ENCODE data around the gene MIOX.

The MIOX gene

GRCh38 chr22:50486561-50487289 is at the start of gene MIOX:
Gene MIOX, plus strand, starts transcription at chr22:50486859. Its CDS starts 39 bp downstream, at chr22:50486898.
- no peak for DNase-seq (ENCODE audit: low read depth)

DNA sequence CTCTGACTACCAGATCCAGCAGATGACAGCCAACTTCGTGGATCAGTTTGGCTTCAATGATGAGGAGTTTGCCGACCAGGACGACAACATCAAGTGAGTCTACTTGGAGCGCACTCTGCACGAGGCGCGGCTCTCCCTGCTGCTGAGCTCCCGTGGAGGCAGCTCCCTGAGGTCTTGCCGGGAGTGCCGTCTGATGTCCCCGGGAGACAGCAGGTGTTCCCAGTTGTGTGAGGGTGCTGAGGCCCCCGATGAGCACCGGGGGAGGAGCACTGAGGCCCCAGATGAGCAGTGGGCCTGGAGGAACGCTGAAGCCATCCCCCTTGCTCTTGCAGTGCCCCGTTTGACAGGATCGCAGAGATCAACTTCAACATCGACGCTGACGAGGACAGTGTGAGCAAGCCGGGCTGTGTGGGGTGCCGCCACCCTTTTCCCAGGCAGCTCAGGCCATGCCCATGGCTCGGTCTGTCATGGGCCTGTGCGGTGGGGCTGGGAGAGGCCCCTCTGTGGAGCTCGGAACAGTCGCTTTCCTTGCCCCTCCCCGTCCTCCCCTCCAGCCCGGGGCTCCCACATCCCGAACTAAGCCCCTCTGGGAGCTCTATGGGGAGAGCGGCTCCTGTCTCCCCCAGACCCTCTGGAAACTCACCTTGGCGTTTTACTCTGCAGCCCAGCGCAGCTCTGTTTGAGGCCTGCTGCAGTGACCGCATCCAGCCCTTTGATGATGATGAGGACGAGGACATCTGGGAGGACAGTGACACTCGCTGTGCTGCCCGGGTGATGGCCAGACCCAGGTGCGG is 49.0 kb upstream of the MIOX start:
- no peak for DNase-seq (ENCODE audit: low read depth)

GRCh38 chr22:50438305-50439275 is 48.1 kb upstream of the MIOX start:
- DNase-seq (ENCODE audit: low read depth) = no peak

DNA sequence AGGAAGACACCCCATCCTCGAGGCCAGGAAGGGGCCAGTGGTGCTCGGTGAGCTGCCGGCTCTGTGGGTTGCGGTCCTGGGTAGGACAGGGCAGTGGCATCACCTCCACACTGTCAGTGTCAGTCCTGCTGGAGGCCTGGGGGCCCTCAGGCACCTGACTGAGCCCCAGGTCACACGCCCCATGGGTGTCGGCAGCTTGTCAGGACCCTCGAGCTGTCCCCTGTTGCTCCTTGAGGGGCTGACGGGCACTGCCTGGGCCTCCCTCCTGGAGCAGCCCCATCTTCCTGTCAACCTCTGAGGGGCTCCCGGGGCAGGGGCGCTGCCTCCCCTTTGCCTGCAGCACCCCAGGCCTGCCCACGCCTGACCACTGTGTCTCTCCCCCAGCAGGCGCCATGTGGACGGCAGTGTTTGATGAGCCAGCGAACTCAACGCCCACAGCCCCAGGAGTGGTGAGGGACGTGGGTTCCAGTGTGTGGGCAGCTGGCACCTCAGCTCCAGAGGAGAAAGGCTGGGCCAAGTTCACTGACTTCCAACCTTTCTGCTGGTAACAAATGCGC is 47.3 kb upstream of the MIOX start:
- no peak for DNase-seq (ENCODE audit: low read depth)

DNA sequence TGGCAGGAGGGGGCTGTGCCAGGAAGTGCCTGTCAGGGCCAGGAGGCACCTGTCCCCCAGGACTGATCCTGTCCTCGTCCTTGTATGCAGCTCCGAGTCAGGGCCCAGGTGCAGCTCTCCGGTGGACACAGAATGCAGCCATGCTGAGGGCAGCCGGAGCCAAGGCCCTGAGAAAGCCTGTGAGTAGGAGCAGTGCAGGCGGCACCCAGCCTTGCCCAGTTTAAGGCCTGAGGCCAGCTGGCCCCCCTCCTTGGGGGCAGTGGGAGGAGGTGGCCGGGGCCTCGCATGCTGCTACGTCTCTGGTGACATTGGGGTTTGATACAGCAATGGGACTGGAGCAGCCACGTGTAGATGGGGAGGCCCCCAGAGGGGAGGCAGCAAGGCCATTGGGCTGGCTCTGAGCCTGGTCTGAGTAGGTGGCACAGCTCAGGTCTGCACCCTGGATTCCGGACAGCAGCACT is 46.8 kb upstream of the MIOX start:
- no peak for DNase-seq (ENCODE audit: low read depth)

- DNase-seq (ENCODE audit: low read depth) = no peak
Observed at GRCh38 chr22:50440544-50441249, 46.0 kb upstream of the MIOX start.

DNA sequence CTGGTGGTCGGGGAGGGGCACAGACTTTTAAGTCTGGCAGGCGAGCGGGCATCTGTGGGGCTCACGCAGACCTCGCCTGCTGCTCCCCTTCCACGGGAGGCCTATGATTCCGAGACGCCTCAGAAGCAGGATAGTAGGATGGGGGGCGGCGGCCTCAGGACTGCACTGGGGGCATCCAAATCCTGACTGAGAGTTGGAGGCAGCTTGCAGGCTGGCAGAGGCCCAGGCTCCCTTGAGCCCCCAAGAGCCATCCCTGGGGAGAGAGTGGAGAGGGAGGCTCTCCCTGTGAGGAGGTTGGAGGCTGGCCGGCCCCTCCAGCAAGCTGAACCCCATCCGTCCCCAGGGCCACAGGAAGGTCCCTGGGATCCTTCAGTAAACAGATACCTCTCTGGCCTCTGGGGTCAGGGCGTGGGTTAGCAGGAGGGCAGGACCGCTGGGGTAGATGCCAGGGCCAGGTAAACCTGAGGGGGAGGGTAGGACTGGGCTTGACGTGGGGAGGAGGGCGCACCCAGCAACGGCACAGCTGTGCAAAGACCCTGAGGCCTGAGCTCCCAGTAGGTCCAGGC is 45.1 kb upstream of the MIOX start:
- no peak for DNase-seq (ENCODE audit: low read depth)

DNA sequence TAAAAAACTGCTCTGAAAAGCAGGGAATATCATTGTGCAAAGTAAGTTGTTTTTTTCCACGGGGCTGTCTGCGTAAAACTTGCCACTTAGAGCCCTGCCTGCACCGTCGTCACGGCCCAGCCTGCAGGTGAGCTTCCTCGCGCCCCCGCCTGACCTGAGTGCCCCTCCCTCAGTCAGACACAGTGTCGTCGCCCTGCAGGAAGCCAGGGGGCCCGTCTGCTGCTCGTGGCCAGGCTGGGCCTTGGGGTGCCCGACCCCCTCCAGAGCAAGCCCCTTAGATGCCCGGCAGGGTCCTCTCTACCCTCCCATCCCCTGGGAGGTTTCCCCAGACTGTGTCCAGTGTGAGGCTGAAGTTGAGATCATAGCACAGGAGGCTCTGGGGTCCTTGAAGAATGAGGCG is 43.5 kb upstream of the MIOX start:
- no peak for DNase-seq (ENCODE audit: low read depth)

- DNase-seq (ENCODE audit: low read depth) = no peak
Observed at GRCh38 chr22:50443801-50444625, 42.6 kb upstream of the MIOX start.

DNA sequence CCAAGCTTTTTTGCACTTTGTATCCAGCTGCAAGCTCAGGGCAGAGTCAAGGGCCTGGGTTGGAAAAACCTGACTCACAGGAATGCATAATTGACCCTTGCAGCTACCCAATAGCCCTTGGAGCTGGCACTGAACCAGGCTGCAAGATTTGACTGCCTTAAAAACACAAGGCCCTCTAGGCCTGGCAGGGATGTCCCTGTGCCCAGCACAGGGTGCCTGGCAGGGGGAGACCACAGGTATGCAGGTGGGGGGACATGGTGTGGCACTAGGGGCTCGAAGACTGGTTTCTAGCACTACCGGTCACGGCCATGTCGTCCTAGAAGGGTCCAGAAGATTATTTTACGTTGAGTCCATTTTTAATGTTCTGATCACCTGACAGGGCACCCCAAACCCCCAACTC is 42.0 kb upstream of the MIOX start:
- DNase-seq (ENCODE audit: low read depth) = no peak

GRCh38 chr22:50445071-50445879 is 41.4 kb upstream of the MIOX start:
- peak; percentile 30 for DNase-seq (ENCODE audit: low read depth)

DNA sequence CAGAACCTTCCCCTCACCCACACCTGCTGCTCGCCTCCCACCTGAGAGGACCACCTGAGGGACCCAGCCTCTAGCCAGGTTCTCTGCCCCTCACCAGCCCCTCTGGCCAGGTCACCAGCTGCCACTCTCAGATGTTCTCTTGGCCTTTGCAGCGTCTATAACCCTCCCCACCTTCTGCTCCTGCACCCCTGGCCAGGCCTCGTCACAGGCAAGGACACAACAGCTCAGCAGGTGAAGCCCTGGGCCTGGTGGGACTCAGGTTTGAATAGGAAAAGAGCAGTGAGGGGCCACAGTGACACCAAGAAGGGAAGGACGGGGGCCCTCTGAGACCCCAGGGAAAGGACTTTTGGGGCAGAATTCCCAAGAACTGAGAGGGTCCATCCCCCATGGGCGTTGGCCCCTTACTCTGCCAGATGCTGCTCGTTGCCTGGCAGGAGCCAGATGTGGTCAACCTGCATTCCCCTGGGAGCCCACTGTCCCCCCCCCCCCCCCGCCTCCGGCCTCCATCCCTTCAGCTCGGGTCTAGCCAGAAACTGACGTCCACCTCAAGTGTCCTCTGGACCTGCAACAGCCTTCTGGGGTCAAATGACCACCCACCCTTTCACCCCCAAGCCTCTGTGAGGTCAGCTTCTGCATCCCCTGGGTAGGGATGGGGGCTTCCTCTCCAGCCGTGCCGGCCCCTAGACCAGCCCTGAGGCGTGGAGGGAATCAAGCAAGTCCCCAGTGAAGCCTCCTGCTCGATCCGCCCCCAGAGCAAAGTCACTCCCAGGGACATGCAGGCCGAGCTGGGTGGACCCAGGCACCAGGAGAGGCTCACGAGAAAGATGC is 40.6 kb upstream of the MIOX start:
- DNase-seq (ENCODE audit: low read depth) = no peak

- no peak for DNase-seq (ENCODE audit: low read depth)
Observed at GRCh38 chr22:50446708-50447575, 39.7 kb upstream of the MIOX start.

DNA sequence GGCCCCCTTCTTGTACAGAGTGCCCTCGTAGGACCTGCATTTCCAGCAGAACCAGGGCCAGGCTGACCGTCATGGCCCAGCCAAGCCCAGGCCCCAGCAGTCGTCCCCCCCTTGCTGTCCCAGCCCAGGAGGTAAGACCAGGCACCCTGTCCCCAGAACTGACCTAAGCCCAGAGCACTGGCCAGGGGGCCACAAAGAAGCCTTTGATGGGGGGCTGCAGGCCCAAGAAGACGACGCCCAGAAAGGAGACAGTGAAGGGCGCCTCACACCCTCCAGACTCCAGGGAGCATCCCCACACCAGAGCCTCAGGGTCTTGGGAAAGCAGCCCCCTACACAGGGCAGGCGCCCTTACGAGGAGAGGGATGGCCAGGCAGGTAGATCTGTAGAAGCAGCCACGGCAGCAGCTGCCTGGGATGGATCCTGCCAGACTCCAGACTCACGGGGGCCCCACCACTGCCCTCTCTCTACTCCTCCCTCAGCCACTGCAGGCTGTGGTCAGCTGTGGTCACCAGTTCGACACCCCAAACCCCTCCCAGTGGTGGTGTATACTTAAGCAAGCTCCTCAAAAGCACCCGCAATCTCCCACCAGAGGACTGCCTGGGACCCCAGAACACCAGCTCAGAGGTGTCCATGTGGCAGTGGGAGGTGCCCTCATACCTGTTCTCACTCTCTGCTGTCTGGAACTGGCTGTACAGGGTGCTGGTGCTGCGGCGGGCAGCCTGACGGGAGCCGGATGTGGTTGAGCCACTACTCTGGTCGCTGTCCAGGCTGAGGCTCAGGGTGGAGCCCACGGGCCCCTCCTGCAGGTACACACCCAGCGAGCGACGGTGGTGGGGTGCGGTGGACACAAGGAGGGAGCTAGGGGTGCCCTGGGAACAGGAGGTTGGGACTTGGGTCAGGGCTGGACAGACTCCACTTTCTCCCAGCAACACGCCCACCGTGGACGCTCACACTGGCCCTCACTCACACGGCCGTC is 38.8 kb upstream of the MIOX start:
- no peak for DNase-seq (ENCODE audit: low read depth)

- no peak for DNase-seq (ENCODE audit: low read depth)
Observed at GRCh38 chr22:50452649-50453048, 34.0 kb upstream of the MIOX start.

DNA sequence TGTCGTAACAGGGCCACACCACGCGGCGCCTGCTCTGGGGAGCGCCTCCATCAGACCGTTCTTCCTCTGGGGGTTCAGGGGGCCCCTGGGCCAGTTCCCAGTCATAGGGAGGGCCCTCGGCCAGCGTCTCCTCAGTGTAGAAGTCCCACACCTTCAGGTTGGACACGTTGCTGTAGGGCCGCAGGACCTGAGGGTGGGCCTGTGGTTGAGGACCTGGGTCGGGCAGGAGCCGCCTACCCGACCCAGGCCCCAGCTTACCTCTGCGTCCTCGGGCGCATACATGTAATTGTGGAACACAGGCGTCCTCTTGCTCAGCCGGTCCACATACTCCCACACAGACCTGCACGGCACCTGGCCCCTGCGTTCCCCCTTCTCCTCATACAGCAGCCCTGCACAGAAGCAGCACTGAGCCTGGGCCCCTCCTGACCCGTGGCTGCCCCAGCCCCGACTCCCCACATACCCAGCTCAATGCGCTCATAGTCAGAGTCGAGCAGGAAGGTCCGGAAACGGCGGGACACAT is 32.0 kb upstream of the MIOX start:
- no peak for DNase-seq (ENCODE audit: low read depth)
